H9 (cell line): Measurements from ENCODE around the gene DUSP15. TPM values are rescaled to one million over a fixed set of nuclear protein-coding genes. Genes with fewer than 3 reads are reported as not detected.

Experiments used
- DNase-seq: peaks from one replicate; pipeline ENCODE4 v3.0.0-alpha.2; 2017
- H2AFZ ChIP-seq: one replicate; pipeline ENCODE4 v1.6.1; 2013; ENCODE audit warnings: mild to moderate bottlenecking, low read length, control low read depth, moderate library complexity
- H2AK5ac ChIP-seq: 2 replicates; pipeline ENCODE4 v1.6.1; 2013; ENCODE audit warnings: low read length, control low read depth, mixed read lengths; ENCODE audit not compliant: insufficient read length
- H2BK120ac ChIP-seq: one replicate; pipeline ENCODE4 v1.6.1; 2013; ENCODE audit warnings: low read depth, mild to moderate bottlenecking, low read length, control low read depth, inconsistent platforms; ENCODE audit not compliant: poor library complexity, severe bottlenecking
- H2BK12ac ChIP-seq: 2 replicates; pipeline ENCODE4 v1.6.1; 2013; ENCODE audit warnings: low read length, control low read depth, mixed read lengths, low read depth; ENCODE audit not compliant: insufficient read length
- H2BK15ac ChIP-seq: 2 replicates; pipeline ENCODE4 v1.6.1; 2013; ENCODE audit warnings: low read depth, low read length, control low read depth
- H2BK20ac ChIP-seq: one replicate; pipeline ENCODE4 v1.6.1; 2013; ENCODE audit warnings: low read depth, mild to moderate bottlenecking, low read length, control low read depth, inconsistent platforms; ENCODE audit not compliant: poor library complexity, severe bottlenecking
- H2BK5ac ChIP-seq: 2 replicates; pipeline ENCODE4 v1.6.1; 2013; ENCODE audit warnings: low read length, control low read depth, mixed read lengths; ENCODE audit not compliant: insufficient read length
- H3K14ac ChIP-seq: 2 replicates; pipeline ENCODE4 v1.6.1; 2013; ENCODE audit warnings: low read length, control low read depth; ENCODE audit not compliant: insufficient read depth
- H3K18ac ChIP-seq: 2 replicates; pipeline ENCODE4 v1.6.1; 2013; ENCODE audit warnings: low read depth, mild to moderate bottlenecking, mixed read lengths, low read length, control low read depth; ENCODE audit not compliant: insufficient read length
- H3K23ac ChIP-seq: 2 replicates; pipeline ENCODE4 v1.6.1; 2013; ENCODE audit warnings: low read length, control low read depth, mixed read lengths, low read depth; ENCODE audit not compliant: insufficient read length
- H3K23me2 ChIP-seq: 2 replicates; pipeline ENCODE4 v1.6.1; 2013; ENCODE audit warnings: low read depth, mild to moderate bottlenecking, mixed read lengths, low read length, control low read depth; ENCODE audit not compliant: insufficient read length, poor library complexity, severe bottlenecking
- H3K27ac ChIP-seq: 2 replicates; pipeline ENCODE4 v1.5.1; 2013; ENCODE audit warnings: low read length, control low read depth, mixed read lengths, low read depth; ENCODE audit not compliant: insufficient read length
- H3K27me3 ChIP-seq: 2 replicates; pipeline ENCODE4 v1.6.1; 2013; ENCODE audit warnings: low read length, control low read depth, inconsistent platforms; ENCODE audit not compliant: insufficient read depth
- H3K4ac ChIP-seq: 2 replicates; pipeline ENCODE4 v1.6.1; 2013; ENCODE audit warnings: low read depth, mild to moderate bottlenecking, control low read depth, inconsistent platforms, low read length, moderate library complexity
- H3K4me1 ChIP-seq: 2 replicates; pipeline ENCODE4 v1.6.1; 2013; ENCODE audit warnings: low read length, control low read depth, inconsistent platforms; ENCODE audit not compliant: insufficient read depth
- H3K4me2 ChIP-seq: 2 replicates; pipeline ENCODE4 v1.6.1; 2013; ENCODE audit warnings: low read length, control low read depth, mixed read lengths; ENCODE audit not compliant: insufficient read length, insufficient read depth
- H3K56ac ChIP-seq: 2 replicates; pipeline ENCODE4 v1.6.1; 2013; ENCODE audit warnings: low read depth, mild to moderate bottlenecking, mixed read lengths, low read length, control low read depth; ENCODE audit not compliant: insufficient read length
- H3K79me1 ChIP-seq: 2 replicates; pipeline ENCODE4 v1.6.1; 2013; ENCODE audit warnings: low read depth, mild to moderate bottlenecking, moderate library complexity, low read length, control low read depth, inconsistent platforms; ENCODE audit not compliant: insufficient read depth, poor library complexity, severe bottlenecking
- H3K79me2 ChIP-seq: 2 replicates; pipeline ENCODE4 v1.6.1; 2013; ENCODE audit warnings: low read length, control low read depth, inconsistent platforms; ENCODE audit not compliant: insufficient read depth
- H3K9ac ChIP-seq: 2 replicates; pipeline ENCODE4 v1.6.1; 2013; ENCODE audit warnings: low read length, control low read depth, mixed read lengths; ENCODE audit not compliant: insufficient read length; ENCODE audit errors: extremely low read depth
- H3K9me3 ChIP-seq: one replicate; pipeline ENCODE4 v1.6.1; 2013; ENCODE audit warnings: low read depth, low read length, inconsistent platforms; ENCODE audit not compliant: control insufficient read depth
- H3T11ph ChIP-seq: one replicate; pipeline ENCODE4 v1.6.1; 2013; ENCODE audit warnings: mild to moderate bottlenecking, low read length, control low read depth, inconsistent platforms
- H4K20me1 ChIP-seq: one replicate; pipeline ENCODE4 v1.6.1; 2013; ENCODE audit not compliant: control insufficient read depth, insufficient read length, insufficient read depth
- H4K5ac ChIP-seq: 2 replicates; pipeline ENCODE4 v1.6.1; 2013; ENCODE audit warnings: low read depth, mild to moderate bottlenecking, mixed read lengths, low read length, control low read depth; ENCODE audit not compliant: insufficient read length
- H4K8ac ChIP-seq: replicated peaks from 2 replicates; pipeline ENCODE4 v1.6.1; 2013; ENCODE audit warnings: low read length, control low read depth, mixed read lengths, low read depth; ENCODE audit not compliant: insufficient read length
- H4K91ac ChIP-seq: 2 replicates; pipeline ENCODE4 v1.6.1; 2013; ENCODE audit warnings: low read depth, mild to moderate bottlenecking, moderate library complexity, mixed read lengths, low read length, control low read depth; ENCODE audit not compliant: insufficient read length
- H3K27ac Mint-ChIP-seq, 3 experiments: 2 replicates in 2 of 3; 3 replicates in 1 of 3; pipeline ENCODE4 v1.8.0; 2020 to 2021; ENCODE audit warnings: mixed read lengths in 3 of 3, mild to moderate bottlenecking in 1 of 3, moderate library complexity in 1 of 3
- H3K27me3 Mint-ChIP-seq: 2 replicates; pipeline ENCODE4 v1.8.0; 2021; ENCODE audit warnings: low read depth, mild to moderate bottlenecking, moderate library complexity, mixed read lengths
- H3K36me3 Mint-ChIP-seq, 3 experiments: 2 replicates in 2 of 3; 3 replicates in 1 of 3; pipeline ENCODE4 v1.8.0; 2020 to 2021; ENCODE audit warnings: low read depth in 3 of 3, mixed read lengths in 3 of 3; ENCODE audit not compliant: insufficient read depth in 1 of 3
- H3K4me1 Mint-ChIP-seq, 2 experiments: 2 replicates each; pipeline ENCODE4 v1.8.0; 2020; ENCODE audit warnings: mixed read lengths in 2 of 2
- H3K4me3 Mint-ChIP-seq, 2 experiments: 2 replicates in 1 of 2; 3 replicates in 1 of 2; pipeline ENCODE4 v1.8.0; 2020 to 2021; ENCODE audit warnings: mild to moderate bottlenecking in 2 of 2, mixed read lengths in 2 of 2, moderate library complexity in 1 of 2
- H3K9me3 Mint-ChIP-seq, 2 experiments: 2 replicates in 1 of 2; 3 replicates in 1 of 2; pipeline ENCODE4 v1.8.0; 2020; ENCODE audit warnings: mild to moderate bottlenecking in 2 of 2, mixed read lengths in 2 of 2, moderate library complexity in 1 of 2
- CTCF ChIP-seq: fragments of 200-600 bp; sonication (generic); conservative IDR thresholded peaks from 3 replicates; pipeline ENCODE4 v1.8.0; 2021; ENCODE audit warnings: antibody characterized with exemption, mild to moderate bottlenecking
- total RNA-seq: library from RNA; stranded (reverse); gene quantifications from 2 replicates; pipeline ENCODE4 v1.2.1, GENCODE V29; 2021

Gene DUSP15
- total RNA-seq, 1 experiment from 2014 or later = 5.6 TPM

- H2BK120ac ChIP-seq = no peak overlapping the region
- no peak for TF ChIP-seq CTCF
- H3K36me3 Mint-ChIP-seq = no peaks in the 10 kb centered on the region
- H3K27ac Mint-ChIP-seq = no peak overlapping the region
- H3K4me2 ChIP-seq = no peak overlapping the region
- no peak overlapping the region for H3K14ac ChIP-seq
- no peak overlapping the region for H3K23ac ChIP-seq
- H3K4me3 Mint-ChIP-seq = no peak overlapping the region
- no peaks in the 10 kb centered on the region for H3K79me1 ChIP-seq
- H3K27ac ChIP-seq = no peak overlapping the region
- no peak overlapping the region for H3K9ac ChIP-seq
- H3K4me1 ChIP-seq = no peaks in the 10 kb centered on the region
- no peak overlapping the region for H3T11ph ChIP-seq
- H3K79me2 ChIP-seq = no peaks in the 10 kb centered on the region
- no peak overlapping the region for H4K8ac ChIP-seq
- no peaks in the 10 kb centered on the region for H3K9me3 Mint-ChIP-seq
- H2BK15ac ChIP-seq = no peak overlapping the region
- no peak overlapping the region for H3K18ac ChIP-seq
- DNase-seq = no peak
- H3K27me3 ChIP-seq = no peaks in the 10 kb centered on the region
- no peak overlapping the region for H2BK20ac ChIP-seq
- H4K91ac ChIP-seq = no peak overlapping the region
- no peak overlapping the region for H2BK12ac ChIP-seq
- H3K9me3 ChIP-seq = no peaks in the 10 kb centered on the region
- peaks cover 9 to 21% of the 10 kb centered on the region in 2 experiments for H3K4me1 Mint-ChIP-seq
- no peak overlapping the region for H3K56ac ChIP-seq
- H2AFZ ChIP-seq = no peak overlapping the region
- no peak overlapping the region for H2AK5ac ChIP-seq
- H4K20me1 ChIP-seq = no peaks in the 10 kb centered on the region
- H3K4ac ChIP-seq = no peak overlapping the region
- no peaks in the 10 kb centered on the region for H3K23me2 ChIP-seq
- H2BK5ac ChIP-seq = no peak overlapping the region
- H4K5ac ChIP-seq = no peak overlapping the region
- H3K27me3 Mint-ChIP-seq = no peaks in the 10 kb centered on the region
Measured at GRCh38 chr20:31813611-31814010, 56.7 kb downstream of the DUSP15 start.
